RPMI7951 (cell line): ENCODE results near the gene ARF1. TPM values are rescaled to one million over a fixed set of nuclear protein-coding genes. Genes with fewer than 3 reads are reported as not detected.

Experiments
- DNase-seq: peaks from one replicate; pipeline ENCODE4 v3.0.0-alpha.2; 2012; ENCODE audit warnings: low read depth
- total RNA-seq: library from RNA; depleted of rRNA; stranded (reverse); fragments of >200 nt; shearing (Covaris generic); gene quantifications from 2 replicates; pipeline ENCODE4 v1.2.3, GENCODE V29; 2014

Gene ARF1
- total RNA-seq, 1 experiment from 2014 or later = 218 TPM

DNA sequence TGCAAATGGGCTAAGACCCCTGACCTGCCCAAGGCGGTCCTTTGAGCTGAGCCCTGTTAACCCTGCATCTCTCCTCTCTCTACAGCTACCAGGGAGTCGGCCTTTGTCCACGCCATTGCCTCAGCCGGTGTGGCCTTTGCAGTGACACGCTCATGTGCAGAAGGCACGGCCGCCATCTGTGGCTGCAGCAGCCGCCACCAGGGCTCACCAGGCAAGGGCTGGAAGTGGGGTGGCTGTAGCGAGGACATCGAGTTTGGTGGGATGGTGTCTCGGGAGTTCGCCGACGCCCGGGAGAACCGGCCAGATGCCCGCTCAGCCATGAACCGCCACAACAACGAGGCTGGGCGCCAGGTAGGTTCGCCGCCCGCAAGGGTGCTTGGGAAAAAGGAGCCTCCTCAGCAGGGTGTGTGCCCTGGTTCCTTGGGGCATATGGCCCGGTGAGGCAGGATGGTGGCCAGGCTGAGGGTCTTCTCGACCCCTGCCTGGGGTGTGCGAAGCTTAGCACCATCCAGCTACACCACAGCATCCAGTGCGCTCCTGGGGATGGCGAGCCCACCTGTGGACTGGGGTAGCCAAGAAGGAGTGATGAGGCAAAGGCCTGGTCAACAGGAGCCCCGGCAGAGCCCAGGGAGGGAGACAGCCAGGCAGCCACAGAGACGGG, 31.8 kb upstream of the ARF1 start:
- DNase-seq = no peak

GRCh38 chr1:228058172-228058948, 24.1 kb upstream of the ARF1 start:
- no peak for DNase-seq

GRCh38 chr1:228058949-228059633, 23.4 kb upstream of the ARF1 start:
- DNase-seq = no peak

DNA sequence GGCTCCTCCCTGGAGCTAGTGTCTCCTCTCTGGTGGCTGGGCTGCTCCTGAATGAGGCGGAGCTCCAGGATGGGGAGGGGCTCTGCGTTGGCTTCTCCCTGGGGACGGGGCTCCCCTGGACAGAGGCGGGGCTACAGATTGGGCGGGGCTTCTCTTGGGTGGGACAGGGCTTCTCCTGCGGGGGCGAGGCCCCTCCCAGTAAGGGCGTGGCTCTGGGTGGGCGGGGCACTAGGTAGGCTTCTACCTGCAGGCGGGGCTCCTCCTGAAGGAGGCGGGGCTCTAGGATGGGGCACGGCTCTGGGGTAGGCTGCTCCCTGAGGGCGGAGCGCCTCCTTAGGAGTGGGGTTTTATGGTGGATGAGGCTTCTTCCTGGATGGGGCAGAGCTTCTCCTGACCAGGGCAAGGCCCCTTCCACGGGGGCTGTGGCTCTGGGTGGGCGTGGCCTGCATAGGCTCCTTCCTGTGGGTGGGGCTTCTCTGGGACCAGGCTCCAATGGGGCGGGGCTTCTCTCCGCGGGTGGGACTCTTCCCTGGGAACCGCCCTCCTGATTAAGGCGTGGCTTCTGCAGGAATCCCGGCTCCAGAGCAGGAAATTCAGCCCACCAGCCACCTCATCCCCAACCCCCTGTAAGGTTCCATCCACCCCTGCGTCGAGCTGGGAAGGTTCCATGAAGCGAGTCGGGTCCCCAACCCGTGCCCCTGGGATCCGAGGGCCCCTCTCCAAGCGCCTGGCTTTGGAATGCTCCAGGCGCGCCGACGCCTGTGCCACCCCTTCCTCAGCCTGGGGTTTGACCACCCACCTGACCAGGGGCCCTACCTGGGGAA, 22.7 kb upstream of the ARF1 start:
- DNase-seq = peak; percentile 46

- no peak for DNase-seq
These were observed 21.9 kb upstream of the ARF1 start for GRCh38 chr1:228060458-228061190.

DNA sequence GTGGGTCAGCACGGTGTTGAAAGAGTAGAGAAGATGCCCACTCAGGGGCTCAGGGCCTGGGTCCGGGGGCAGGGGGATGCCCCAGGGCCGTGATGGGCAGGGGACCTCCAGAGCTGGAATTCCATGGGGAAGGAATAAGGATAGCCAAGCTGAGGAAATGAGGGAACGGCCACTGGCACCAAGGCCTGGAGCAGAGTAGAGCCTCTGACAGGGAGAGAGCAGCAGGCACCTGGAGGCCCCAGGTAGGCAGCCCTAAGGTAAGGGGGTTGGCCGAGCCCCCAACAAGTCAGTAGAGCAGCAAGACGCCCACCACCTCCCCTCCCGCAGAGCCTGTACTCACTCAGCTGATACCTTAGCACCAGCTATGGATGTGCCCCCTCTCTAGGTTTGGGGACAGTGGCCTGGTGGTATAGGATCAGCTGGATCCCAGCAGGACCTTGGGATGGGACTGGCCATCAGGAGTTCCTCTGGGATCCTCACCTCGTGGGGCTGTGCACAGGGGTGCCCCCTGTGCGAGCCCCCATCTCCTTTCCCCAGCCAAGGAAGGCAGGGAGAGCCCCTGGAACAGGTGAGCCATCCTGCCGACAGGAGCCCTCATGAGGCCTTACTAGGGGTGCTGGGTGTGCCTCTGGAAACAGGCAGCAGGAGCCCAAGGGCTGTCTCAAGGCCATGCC, 21.0 kb upstream of the ARF1 start:
- DNase-seq = no peak

DNA sequence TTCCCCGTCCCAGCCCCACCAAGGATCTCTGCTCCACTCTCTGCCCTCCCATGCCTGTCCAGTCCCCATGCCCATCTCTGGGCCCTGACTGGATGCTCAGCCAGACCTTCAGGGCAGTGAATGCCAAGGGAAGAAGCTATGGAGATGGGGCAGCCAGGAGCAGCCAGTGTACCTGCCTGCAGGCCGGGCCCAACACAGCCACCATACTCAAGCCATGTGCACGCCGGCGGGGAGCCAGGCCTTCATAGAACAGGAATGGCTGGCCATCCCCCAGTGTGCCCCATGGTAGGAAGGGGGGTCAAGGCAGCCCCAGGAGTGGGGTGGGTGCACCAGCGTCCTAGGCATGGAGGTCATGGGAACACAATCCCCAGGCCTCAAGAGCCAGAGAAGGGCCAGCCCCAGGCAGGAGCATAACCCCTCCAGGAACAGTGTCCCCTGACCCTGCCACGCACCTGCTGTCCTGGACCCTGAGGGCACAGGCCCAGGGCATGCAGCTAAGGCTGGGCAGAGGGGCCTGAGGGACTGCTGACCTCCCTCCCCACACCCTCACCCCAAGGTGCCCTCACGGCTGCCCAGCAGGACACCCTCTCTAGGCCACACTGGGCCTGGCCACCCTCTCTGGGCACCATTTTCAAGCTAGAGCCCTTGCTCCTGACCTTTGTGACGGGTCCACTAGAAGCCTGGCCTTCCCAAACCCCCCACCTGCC, 20.3 kb upstream of the ARF1 start:
- DNase-seq = no peak

GRCh38 chr1:228062812-228063211, 19.7 kb upstream of the ARF1 start:
- DNase-seq = no peak

GRCh38 chr1:228063251-228064191, 19.0 kb upstream of the ARF1 start:
- DNase-seq = no peak

- DNase-seq = no peak
These were observed 18.2 kb upstream of the ARF1 start for GRCh38 chr1:228064296-228064695.

DNA sequence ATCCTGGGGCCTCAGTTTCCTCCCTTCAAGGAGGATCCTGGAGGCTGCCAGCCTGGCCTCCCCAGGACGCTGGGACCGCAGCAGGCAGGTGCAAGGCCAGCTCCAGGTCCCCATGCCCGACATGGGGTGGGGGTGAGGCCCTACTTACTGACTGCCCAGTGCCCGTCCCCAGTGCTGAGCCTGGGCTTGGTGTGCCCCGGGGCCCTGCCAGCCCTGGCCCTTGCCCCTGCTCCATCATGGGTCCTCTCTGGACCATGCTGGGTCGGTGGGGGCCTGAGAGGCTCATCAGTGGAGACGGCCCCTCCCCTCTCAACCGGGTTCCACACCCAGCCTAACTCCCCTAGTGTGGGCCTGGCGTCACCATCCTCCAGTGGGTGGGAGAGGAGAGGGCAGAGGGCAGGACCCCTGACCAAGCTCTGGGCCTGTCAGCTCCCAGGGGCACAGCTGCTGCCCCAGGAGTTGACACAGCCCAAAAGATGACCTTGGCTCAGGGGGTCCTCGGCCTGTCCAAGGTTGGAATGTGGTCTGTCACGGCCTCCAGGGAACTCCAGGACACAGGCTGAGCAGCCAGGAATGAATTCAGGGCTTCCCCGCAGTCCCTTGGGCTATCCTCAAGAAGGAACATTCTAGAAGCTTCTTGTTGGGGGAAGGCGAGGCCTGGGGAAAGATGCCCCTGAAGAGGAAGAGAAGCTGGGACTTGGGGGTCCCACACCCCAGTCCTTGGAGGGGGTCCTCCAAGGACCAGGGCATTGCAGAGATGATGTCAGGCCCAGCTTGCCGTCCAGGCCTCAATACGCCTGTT, 17.6 kb upstream of the ARF1 start:
- no peak for DNase-seq

GRCh38 chr1:228065543-228066347, 16.8 kb upstream of the ARF1 start:
- no peak for DNase-seq

GRCh38 chr1:228066416-228066815, 16.1 kb upstream of the ARF1 start:
- no peak for DNase-seq

DNA sequence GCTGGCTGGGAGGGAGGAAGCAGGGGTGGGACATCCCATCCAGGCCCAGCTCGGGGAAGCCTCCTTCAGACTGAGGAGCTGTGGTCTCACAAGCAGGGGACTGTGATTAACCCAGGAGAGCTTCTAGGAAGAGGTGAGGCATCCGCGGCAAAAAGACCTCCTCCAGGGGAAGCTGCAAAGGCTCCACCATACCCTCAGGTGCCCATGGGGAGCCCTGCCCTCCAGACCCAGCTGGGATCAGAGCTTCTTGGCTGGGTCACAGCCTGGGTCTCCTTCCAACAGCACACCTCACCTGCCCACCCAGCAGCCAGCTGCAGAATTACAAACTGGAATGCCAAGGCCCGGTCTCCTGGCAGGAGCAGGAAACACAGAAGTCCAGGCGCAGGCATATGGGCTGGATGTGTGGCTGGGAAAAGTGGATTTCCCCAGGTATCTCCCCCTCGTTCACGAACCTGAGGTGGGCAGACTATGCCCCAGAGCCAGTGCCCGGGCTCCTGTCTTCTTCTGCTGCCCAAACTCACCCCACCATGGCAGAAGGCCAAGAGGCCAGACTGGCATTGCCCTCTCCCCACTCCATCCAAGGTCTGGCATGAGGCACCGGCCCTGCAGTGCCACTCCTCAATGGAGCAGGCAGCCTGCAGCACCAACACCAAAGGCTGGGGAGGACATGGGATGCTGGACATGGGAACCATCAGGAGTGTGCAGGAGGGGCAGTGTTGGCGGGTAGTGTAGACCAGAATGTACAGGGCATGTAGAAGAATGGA, 15.4 kb upstream of the ARF1 start:
- no peak for DNase-seq

DNA sequence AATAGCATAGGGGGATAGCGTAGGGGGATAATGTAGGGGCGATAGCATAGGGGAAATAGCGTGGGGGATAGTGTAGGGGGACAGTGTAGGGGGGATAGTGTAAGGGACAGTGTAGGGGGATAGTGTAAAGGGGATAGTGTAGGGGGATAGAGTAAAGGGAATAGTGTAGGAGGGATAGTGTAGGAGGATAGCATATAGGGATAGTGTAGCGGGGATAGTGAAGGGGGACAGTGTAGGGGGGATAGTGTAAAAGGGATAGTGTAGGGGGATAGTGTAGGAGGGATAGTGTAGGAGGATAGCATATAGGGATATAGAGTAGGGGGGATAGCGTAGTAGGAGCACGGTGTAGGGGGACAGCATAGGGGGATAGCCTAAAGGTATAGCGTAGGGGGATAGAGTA, 14.1 kb upstream of the ARF1 start:
- DNase-seq = no peak

DNA sequence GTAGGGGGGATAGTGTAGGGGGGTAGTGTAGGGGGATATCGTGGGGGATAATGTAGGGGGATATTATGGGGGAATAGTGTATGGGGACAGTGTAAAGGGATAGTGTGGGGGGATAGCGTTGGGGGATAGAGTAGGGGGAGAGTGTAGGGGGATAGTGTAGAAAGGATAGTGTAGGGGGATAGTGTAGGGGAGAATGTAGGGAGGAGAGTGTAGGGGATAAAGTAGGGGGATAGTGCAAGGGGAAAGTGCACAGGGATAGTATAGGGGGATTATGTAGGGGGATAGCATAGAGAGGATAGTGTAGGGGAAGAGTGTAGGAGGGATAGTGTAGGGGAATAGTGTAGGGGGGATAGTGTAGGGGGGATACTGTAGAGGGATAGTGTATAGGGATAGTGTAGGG, 12.3 kb upstream of the ARF1 start:
- DNase-seq = no peak
